Measurements from ENCODE around the gene IL32. TPM values are rescaled to one million over a fixed set of nuclear protein-coding genes. Genes with fewer than 3 reads are reported as not detected.
A peak's percentile ranks its signal among the peaks of the same experiment; 100 is the strongest.

IL32 gene
- total and polyA plus RNA-seq, 2 of the 4 experiments (the other 2 are of a cell fraction) = 25.6 to 95.7 TPM

GRCh38 chr16:3106205-3106928 is 40.9 kb downstream of the IL32 start:
- Histone ChIP-seq H3K9me3 (ENCODE audit: control insufficient read depth, insufficient read depth, low read length) (no peaks in the 10 kb centered on the region), H2BK5ac (ENCODE audit: low read depth, low read length, poor library complexity, severe bottlenecking) (peak overlapping the region; percentile 63), H3K9me1 (ENCODE audit: insufficient read depth, low read length) (peaks cover 4% of the 10 kb centered on the region), H3K4me2 (ENCODE audit: low read depth, low read length) (peak overlapping the region; percentile 96), H3K23ac (ENCODE audit: low read depth, low read length) (no peak overlapping the region), H3K14ac (replicated peaks; ENCODE audit: low read depth, low read length) (peak overlapping the region; percentile 91), H3K4me3 (ENCODE audit: insufficient read depth, low read depth, low read length) (peak overlapping the region; percentile 87), H3K27me3 (ENCODE audit: control insufficient read depth, insufficient read depth, low read length) (no peaks in the 10 kb centered on the region), H2BK120ac (ENCODE audit: low read depth, low read length) (0 out of 2 replicates have a peak overlapping the region, but pooled peaks have one; percentile 6), H3K4ac (ENCODE audit: low read depth, low read length) (peak overlapping the region; percentile 89), H3K18ac (ENCODE audit: low read depth, low read length) (no peak overlapping the region), H2BK15ac (ENCODE audit: low read depth, low read length) (no peak overlapping the region), H4K5ac (ENCODE audit: low read depth, low read length) (peak overlapping the region; percentile 99), H2BK20ac (ENCODE audit: low read depth, low read length) (no peak overlapping the region), H4K20me1 (ENCODE audit: insufficient read depth, low read length) (no peaks in the 10 kb centered on the region), H4K91ac (ENCODE audit: insufficient read depth, low read depth, low read length) (peak overlapping the region; percentile 78), H4K8ac (ENCODE audit: low read depth in 2 of 2, low read length in 2 of 2) (peak overlapping the region; percentile 90 to 95), H3K36me3 (ENCODE audit: control insufficient read depth, insufficient read depth, low read length) (no peaks in the 10 kb centered on the region), H3K56ac (ENCODE audit: extremely low read depth, insufficient read depth, low read length) (peak overlapping the region; percentile 52; the same call in 1 of the 2 replicates), H2AFZ (replicated peaks; ENCODE audit: low read length, poor library complexity) (peak overlapping the region; percentile 100), H3K9ac (ENCODE audit: low read depth, low read length) (peak overlapping the region; percentile 79; the same call in 1 of the 2 replicates), H2AK5ac (ENCODE audit: low read depth, low read length) (no peak overlapping the region), H3K4me1 (ENCODE audit: control insufficient read depth, insufficient read depth, low read length) (no peaks in the 10 kb centered on the region), H3K27ac (ENCODE audit: insufficient read depth, low read length) (peak overlapping the region; percentile 78), H2AK9ac (replicated peaks; ENCODE audit: low read depth, low read length, poor library complexity) (peak overlapping the region; percentile 96), H3K79me1 (ENCODE audit: low read depth in 1 of 2, low read length in 2 of 2) (no peaks in the 10 kb centered on the region)
- 1% methylated on average over 49 of the region's 74 CpGs; no CpG with 5 or more reads in 1 of the 2 experiments for WGBS, 2 experiments (ENCODE audit: extremely low coverage in 2 of 2, insufficient read length in 1 of 2)
- CTCF ChIA-PET = no interaction called here
- POLR2A ChIA-PET (ENCODE audit: unreplicated experiment) = interaction anchor here (0.6 to 0.7 kb wide), 2 partner anchors 10 to 13 kb away, joined by 3 to 12 read pairs; no protein-coding TSS in a partner anchor
- dilution Hi-C loops (cut with HindIII; ENCODE audit: low sequenced_read_pairs, unreplicated experiment) = no loop called here
- TF ChIP-seq BHLHE40 (IDR thresholded peaks at IDR 0.05; ENCODE audit: low read depth, low read length) (no peak), ELK1 (IDR thresholded peaks at IDR 0.05; ENCODE audit: borderline replicate concordance, low read depth, low read length) (no peak), MAFK (IDR thresholded peaks at IDR 0.05; ENCODE audit: low read depth, low read length) (no peak), SMC3 (IDR thresholded peaks at IDR 0.05; ENCODE audit: low read depth, low read length) (no peak), USF2 (IDR thresholded peaks at IDR 0.05; ENCODE audit: low read depth, low read length) (no peak), CHD1 (IDR thresholded peaks at IDR 0.05; ENCODE audit: low read depth, low read length) (no peak), FOS (IDR thresholded peaks at IDR 0.05; ENCODE audit: low read depth, low read length) (no peak), MAZ (IDR thresholded peaks at IDR 0.05; ENCODE audit: borderline replicate concordance, low read depth, low read length) (peak; percentile 81; the same call in 1 of the 2 replicates), CTCF (conservative IDR thresholded peaks at IDR 0.05; ENCODE audit: low read depth, low read length) (no peak), CEBPB (IDR thresholded peaks at IDR 0.05; ENCODE audit: low read depth, low read length) (no peak; the same call in 1 of the 2 replicates), RFX5 (IDR thresholded peaks at IDR 0.05; ENCODE audit: low read depth, low read length) (no peak), MXI1 (IDR thresholded peaks at IDR 0.05; ENCODE audit: borderline replicate concordance, low read depth, low read length) (0 out of 2 replicates have a peak, but pooled peaks have one; percentile 54), POLR2A (IDR thresholded peaks at IDR 0.05; ENCODE audit: low read depth, low read length) (0 out of 2 replicates have a peak, but pooled peaks have one; percentile 12), NFE2L2 (IDR thresholded peaks at IDR 0.05; ENCODE audit: low read depth, low read length) (no peak)
- BruUV-seq (replicated peaks) = no TSS peak
- intact Hi-C loops (cut with micrococcal nuclease) = loop anchor here (2.0 kb wide), 1 partner anchor 48 kb away; no protein-coding TSS in a partner anchor
- peak; percentile 99 for ATAC-seq (ENCODE audit: low read depth)
- peak; percentile 89 for DNase-seq
- in situ Hi-C loops (cut with MboI; ENCODE audit: low sequenced_read_pairs) = no loop called here

Measured in IMR-90 (cell line).